NOMO-1 treated with DMSO at 0.1 percent for 48 hours (cell line): Measurements from ENCODE around the gene CBLN4.

Experiments
- DNase-seq: peaks from one replicate; lab custom pipeline; 2025; ENCODE audit not compliant: unreplicated experiment; lab: John Stamatoyannopoulos, UW

CBLN4 gene

DNA sequence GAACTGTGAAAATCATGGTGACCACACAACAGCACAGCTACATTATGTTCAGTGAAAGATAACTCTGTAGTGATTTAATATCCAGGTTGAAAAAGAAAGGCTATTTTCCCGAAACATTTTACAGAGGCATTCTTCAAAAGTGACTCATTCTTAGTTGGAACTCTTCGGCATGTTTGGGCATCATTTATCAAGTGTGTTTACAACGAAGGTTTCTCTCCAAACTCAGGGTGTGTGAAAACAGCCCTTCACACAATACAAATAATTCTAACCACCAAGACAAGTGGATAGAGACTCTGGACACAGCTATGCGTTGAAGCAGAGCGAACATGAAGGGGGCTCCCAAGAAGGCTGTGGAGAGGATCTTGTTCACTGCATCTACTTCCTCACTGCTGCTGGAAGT is 57.6 kb downstream of the CBLN4 start:
- no peak for DNase-seq
